HG03280 (cell line): Measurements from ENCODE around the gene BANK1.

Source experiments
- ATAC-seq: cut with Tn5 transposase; IDR thresholded peaks from one replicate; pipeline ENCODE4 v1.9.1; 2021; ENCODE audit warnings: mild to moderate bottlenecking, moderate library complexity; ENCODE audit not compliant: unreplicated experiment

BANK1 gene

GRCh38 chr4:101790521-101791181, at the start of gene BANK1:
Gene BANK1, plus strand, starts transcription at chr4:101790730. Its CDS starts 151 bp downstream, at chr4:101790881.
- peak; percentile 100 for ATAC-seq

DNA sequence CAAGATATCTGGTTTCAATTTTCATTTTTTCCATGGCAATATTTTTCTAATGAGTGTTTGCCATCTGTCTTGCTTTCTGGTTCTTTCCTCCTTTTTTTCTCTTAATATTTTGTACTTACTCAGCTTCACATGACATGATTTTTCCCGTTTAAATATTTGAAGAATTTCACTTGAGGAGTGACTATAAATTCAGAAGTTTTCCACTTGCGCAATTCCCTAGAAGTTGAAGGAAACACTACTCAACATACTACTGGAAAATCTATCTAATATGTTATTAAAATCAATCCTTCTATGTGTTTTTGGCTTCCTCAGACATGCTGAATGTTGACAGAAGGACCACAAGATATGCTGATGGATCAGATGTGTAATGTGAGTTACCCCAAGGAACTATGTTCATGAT, 36.8 kb upstream of the BANK1 start:
- no peak for ATAC-seq

GRCh38 chr4:101756181-101756580, 34.3 kb upstream of the BANK1 start:
- no peak for ATAC-seq

DNA sequence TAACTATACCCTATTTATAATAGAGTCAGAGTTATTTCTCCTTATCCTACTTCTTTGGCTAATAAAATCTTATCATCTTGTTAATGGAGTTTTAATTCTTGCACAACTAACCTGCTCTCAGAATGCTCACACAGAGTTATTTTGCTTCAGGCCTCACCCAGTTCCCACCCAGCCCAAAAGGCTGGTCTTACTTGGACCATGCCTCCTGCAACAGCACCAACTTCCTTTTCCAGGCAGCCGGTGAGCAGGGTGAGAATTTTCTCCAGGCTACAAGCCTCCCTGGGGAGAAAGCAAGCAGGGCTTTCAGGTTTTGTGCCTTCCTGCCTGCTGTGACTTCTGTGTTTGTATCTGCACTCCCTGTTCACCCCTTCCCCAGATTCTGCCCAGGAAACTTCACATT, 29.1 kb upstream of the BANK1 start:
- ATAC-seq = no peak

GRCh38 chr4:101762025-101762424, 28.5 kb upstream of the BANK1 start:
- ATAC-seq = no peak

DNA sequence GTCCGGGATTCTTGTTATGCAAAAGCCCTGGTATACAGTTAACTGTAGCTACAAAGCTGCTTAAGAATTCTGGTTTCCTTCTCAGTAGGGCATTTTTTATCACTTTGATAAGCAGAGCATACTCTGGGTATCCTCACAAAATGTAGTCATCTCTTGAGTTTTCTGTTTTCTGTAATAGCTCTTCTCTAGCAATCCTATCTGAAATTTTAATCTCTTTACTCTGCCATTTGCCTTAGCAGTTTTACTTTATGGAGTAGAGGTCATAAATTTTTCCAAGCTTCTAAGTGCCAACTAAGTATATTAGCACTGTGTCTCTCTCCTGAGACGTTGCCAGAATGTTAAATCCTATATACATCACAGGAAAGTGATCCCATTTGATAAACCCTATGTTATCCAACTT, 28.0 kb upstream of the BANK1 start:
- no peak for ATAC-seq

- no peak for ATAC-seq
Observed at GRCh38 chr4:101763576-101763975, 27.0 kb upstream of the BANK1 start.

GRCh38 chr4:101774807-101775206, 15.7 kb upstream of the BANK1 start:
- ATAC-seq = no peak

- no peak for ATAC-seq
Observed at GRCh38 chr4:101777431-101777830, 13.1 kb upstream of the BANK1 start.

GRCh38 chr4:101780284-101780683, 10.2 kb upstream of the BANK1 start:
- no peak for ATAC-seq

GRCh38 chr4:101782546-101782945, 8.0 kb upstream of the BANK1 start:
- no peak for ATAC-seq

GRCh38 chr4:101784957-101785356, 5.6 kb upstream of the BANK1 start:
- no peak for ATAC-seq

- ATAC-seq = no peak
Observed at GRCh38 chr4:101785486-101785885, 5.0 kb upstream of the BANK1 start.

DNA sequence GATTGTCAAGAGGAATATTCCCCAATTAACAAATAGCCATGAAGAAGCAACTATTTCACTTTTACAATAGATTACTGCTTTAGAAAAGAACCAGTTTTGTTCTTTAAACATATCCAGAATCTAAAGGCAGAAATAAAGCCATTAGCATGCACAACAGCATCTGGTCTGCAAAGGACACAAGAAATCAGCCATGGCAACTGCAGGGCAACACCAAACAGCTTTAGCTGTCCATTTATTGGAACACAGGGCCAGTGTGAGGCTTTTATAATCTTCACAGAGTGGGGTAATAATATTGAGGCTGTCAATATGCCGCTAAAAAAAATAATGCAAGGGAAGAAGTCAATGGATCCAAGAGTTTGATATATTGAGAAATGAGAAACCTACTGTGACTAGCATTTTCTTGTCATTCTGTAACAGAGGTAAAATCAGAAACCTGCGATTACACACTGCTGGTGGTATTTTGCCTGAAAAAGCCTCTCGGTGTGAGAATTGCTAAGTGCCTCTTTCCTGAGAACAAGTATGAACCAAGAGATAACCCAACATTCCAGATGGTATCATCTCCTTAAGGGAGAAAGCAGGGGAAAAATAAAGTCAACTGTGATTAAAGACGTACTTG, 2.7 kb upstream of the BANK1 start:
- ATAC-seq = no peak

DNA sequence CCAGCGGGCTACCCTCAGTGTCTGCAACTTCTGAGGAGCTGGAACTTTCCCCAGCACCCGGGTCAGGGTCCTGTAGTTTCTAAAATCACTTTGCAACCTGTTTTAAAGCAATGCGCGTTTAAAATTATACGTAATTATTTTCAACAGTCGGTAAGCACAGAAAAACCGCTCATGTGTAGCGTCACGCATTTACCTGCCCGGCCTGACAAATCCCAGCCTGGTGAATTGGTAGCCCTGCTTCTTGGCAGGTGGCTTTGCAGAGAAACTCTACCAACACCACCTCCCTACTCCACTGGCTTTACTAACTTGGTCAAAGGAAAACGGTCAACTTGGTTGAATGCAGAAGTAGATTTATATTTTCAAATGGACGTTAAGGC, 640 bp downstream of the BANK1 start:
- ATAC-seq = peak; percentile 3

GRCh38 chr4:101792056-101792590, 1.6 kb downstream of the BANK1 start:
- no peak for ATAC-seq

- no peak for ATAC-seq
Observed at GRCh38 chr4:101793397-101793796, 2.9 kb downstream of the BANK1 start.

DNA sequence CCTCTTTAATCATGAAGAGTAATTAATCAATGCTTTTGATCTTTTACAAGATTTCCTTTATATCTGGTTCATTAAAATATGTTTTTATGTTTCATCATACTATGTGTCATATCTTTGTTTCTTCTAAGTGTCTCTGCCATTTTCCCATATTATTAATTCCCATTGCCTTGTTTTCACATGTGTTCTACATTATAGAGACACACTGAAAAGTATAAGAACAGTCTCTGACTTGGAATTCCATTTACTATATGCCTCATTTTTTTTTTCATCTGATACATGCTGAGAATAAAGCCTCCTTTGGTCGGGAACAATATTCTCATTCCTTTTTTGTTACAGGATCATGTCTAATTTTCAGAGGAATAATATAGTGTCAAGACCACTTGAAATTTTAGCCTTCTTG, 4.3 kb downstream of the BANK1 start:
- no peak for ATAC-seq

DNA sequence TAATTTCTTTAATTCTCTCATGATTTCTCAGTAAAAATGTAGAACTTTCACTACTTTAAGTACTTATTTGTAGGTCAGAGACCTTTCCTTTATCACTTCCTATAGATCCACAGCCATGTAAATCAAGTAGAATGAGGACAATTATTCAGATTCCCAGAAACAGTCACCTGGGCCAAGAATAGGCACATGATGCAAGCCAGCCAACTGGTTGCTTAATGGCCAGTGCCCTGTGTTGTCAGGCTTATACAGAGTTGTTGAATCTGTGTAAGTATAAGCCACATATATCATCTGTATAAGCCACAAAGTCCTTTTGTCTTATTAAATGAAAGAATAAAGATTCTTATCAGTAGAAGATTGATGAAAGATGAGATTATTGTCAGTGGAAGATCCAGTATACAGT, 5.2 kb downstream of the BANK1 start:
- no peak for ATAC-seq

- ATAC-seq = no peak
Observed at GRCh38 chr4:101801958-101802357, 11.4 kb downstream of the BANK1 start.

GRCh38 chr4:101806914-101807313, 16.4 kb downstream of the BANK1 start:
- peak; percentile 97 for ATAC-seq

GRCh38 chr4:101807351-101807750, 16.8 kb downstream of the BANK1 start:
- peak; percentile 10 for ATAC-seq

GRCh38 chr4:101813604-101814003, 23.1 kb downstream of the BANK1 start:
- no peak for ATAC-seq
